Colonic mucosa (tissue), 4 donors: ENCODE measurements around the gene NTHL1. TPM values are rescaled to one million over a fixed set of nuclear protein-coding genes. Genes with fewer than 3 reads are reported as not detected.

Experiments
- DNase-seq: peaks from one replicate; pipeline ENCODE4 v3.0.0-alpha.2; 2020
- H3K27ac ChIP-seq: fragments of 200-600 bp; one replicate; pipeline ENCODE4 v1.8.0; 2021
- H3K27me3 ChIP-seq: fragments of 200-600 bp; one replicate; pipeline ENCODE4 v1.8.0; 2021
- H3K36me3 ChIP-seq: fragments of 200-600 bp; one replicate; pipeline ENCODE4 v1.8.0; 2021
- H3K4me1 ChIP-seq: fragments of 200-600 bp; one replicate; pipeline ENCODE4 v1.8.0; 2021; ENCODE audit warnings: mild to moderate bottlenecking
- H3K4me3 ChIP-seq: fragments of 200-600 bp; one replicate; pipeline ENCODE4 v1.8.0; 2021
- H3K9ac ChIP-seq, 2 donors: one replicate each; pipeline ENCODE4 v1.7.0; 2013; ENCODE audit warnings: control low read depth in 2 of 2, low read depth in 2 of 2, low read length in 2 of 2
- H3K9me3 ChIP-seq: fragments of 200-600 bp; one replicate; pipeline ENCODE4 v1.8.0; 2021
- CTCF ChIP-seq: fragments of 200-600 bp; IDR thresholded peaks from one replicate; pipeline ENCODE4 v1.8.0; 2022; ENCODE audit warnings: antibody characterized with exemption, mild to moderate bottlenecking
- intact Hi-C: fragments of 100-400 bp; cut with DNase I; formaldehyde crosslinking; loops from one replicate; pipeline ENCODE4 v1.14.1; 2022
- total RNA-seq, 2 donors: library from RNA; stranded (reverse); fragmentation: NEBNext Ultra II Directional in 1 of 2; extraction: Animal tissue kit (Norgen Biotek cat#: 25700) in 1 of 2; gene quantifications; one replicate each; pipeline ENCODE4 v1.2.1, GENCODE V29; 2021
- donor health status: healthy.
- donor health status: DM: no; HTN: no; CAD: no.
- donor health status: DM: no; HTN: no; CAD: no.

The NTHL1 gene
- total RNA-seq, 2 donors from 2014 or later, result 30.1 to 96.8 TPM

GRCh38 chr16:2048116-2048543 is 496 bp upstream of the NTHL1 start:
- Histone ChIP-seq H3K9me3 (no peaks in the 10 kb centered on the region), H3K4me3 (peak overlapping the region; percentile 97), H3K9ac (peak overlapping the region; percentile 80 to 82), H3K27ac (peak overlapping the region; percentile 77), H3K4me1 (peaks cover 34% of the 10 kb centered on the region), H3K27me3 (no peaks in the 10 kb centered on the region), H3K36me3 (no peaks in the 10 kb centered on the region)
- no peak for TF ChIP-seq CTCF
- intact Hi-C loops, result no loop called here
- peak; percentile 52 for DNase-seq

- H3K9me3 ChIP-seq, result no peaks in the 10 kb centered on the region
- no peak for TF ChIP-seq CTCF
- peak overlapping the region; percentile 97 for H3K4me3 ChIP-seq
- H3K27me3 ChIP-seq, result no peaks in the 10 kb centered on the region
- peaks cover 40% of the 10 kb centered on the region for H3K4me1 ChIP-seq
- no peaks in the 10 kb centered on the region for H3K36me3 ChIP-seq
- H3K9ac ChIP-seq, result peak overlapping the region; percentile 60 to 82
- DNase-seq, result no peak
- intact Hi-C loops, result no loop called here
- H3K27ac ChIP-seq, result peak overlapping the region; percentile 77
These were observed 723 bp downstream of the NTHL1 start for GRCh38 chr16:2046893-2047329.

GRCh38 chr16:2045965-2046892 is 1.4 kb downstream of the NTHL1 start:
- no peak for TF ChIP-seq CTCF
- Histone ChIP-seq H3K9ac (peak overlapping the region in 1 of 2 donors; percentile 82), H3K9me3 (no peaks in the 10 kb centered on the region), H3K4me1 (peaks cover 45% of the 10 kb centered on the region), H3K36me3 (no peaks in the 10 kb centered on the region), H3K27ac (peak overlapping the region; percentile 77), H3K27me3 (no peaks in the 10 kb centered on the region), H3K4me3 (peak overlapping the region; percentile 97)
- intact Hi-C loops, result no loop called here
- DNase-seq, result no peak

GRCh38 chr16:2044541-2044940 is 3.1 kb downstream of the NTHL1 start:
- intact Hi-C loops, result no loop called here
- peaks cover 59% of the 10 kb centered on the region for H3K4me1 ChIP-seq
- H3K27ac ChIP-seq, result peak overlapping the region; percentile 80

More at GRCh38 chr16:2044541-2044940, 3.1 kb downstream of the NTHL1 start:
- Histone ChIP-seq H3K36me3 (no peaks in the 10 kb centered on the region), H3K9me3 (no peaks in the 10 kb centered on the region), H3K4me3 (no peak overlapping the region), H3K9ac (peak overlapping the region in 1 of 2 donors; percentile 43), H3K27me3 (no peaks in the 10 kb centered on the region)
- TF ChIP-seq CTCF, result no peak
- DNase-seq, result peak; percentile 59
